Astrocyte of the cerebellum (primary cell): ENCODE data around the gene ULK2.

Experiments used
- DNase-seq: peaks from one replicate; pipeline ENCODE4 v3.0.0-alpha.2; 2011; ENCODE audit warnings: low read depth
- H3K4me3 ChIP-seq: 2 replicates; pipeline ENCODE4 v1.5.1; 2011; ENCODE audit warnings: mild to moderate bottlenecking, low read depth, low read length, moderate library complexity
- CTCF ChIP-seq: IDR thresholded peaks from 2 replicates; pipeline ENCODE4 v1.5.1; 2012; ENCODE audit warnings: low read length, low read depth, moderate library complexity, mild to moderate bottlenecking; ENCODE audit errors: missing control alignments
- in situ Hi-C: cut with HindIII; loops from 2 replicates; pipeline ENCODE4 v1.10.0; 2017; ENCODE audit warnings: low sequenced_read_pairs

ULK2 gene

GRCh38 chr17:19730843-19731242, 136.9 kb downstream of the ULK2 start:
- no peak for DNase-seq
- in situ Hi-C loops: no loop called here

GRCh38 chr17:19729900-19730299, 137.8 kb downstream of the ULK2 start:
- no peak for DNase-seq
- in situ Hi-C loops: no loop called here
- TF ChIP-seq CTCF: no peak
- H3K4me3 ChIP-seq: no peak overlapping the region

More at GRCh38 chr17:19730843-19731242, 136.9 kb downstream of the ULK2 start:
- H3K4me3 ChIP-seq: no peak overlapping the region
- TF ChIP-seq CTCF: no peak

GRCh38 chr17:19728084-19728495, 139.6 kb downstream of the ULK2 start:
- in situ Hi-C loops: no loop called here
- DNase-seq: peak; percentile 49

GRCh38 chr17:19727501-19728078, 140.1 kb downstream of the ULK2 start:
- no peak for TF ChIP-seq CTCF
- peak; percentile 38 for DNase-seq
- in situ Hi-C loops: no loop called here
- H3K4me3 ChIP-seq: no peak overlapping the region

More at GRCh38 chr17:19728084-19728495, 139.6 kb downstream of the ULK2 start:
- no peak overlapping the region for H3K4me3 ChIP-seq
- no peak for TF ChIP-seq CTCF

- no peak overlapping the region for H3K4me3 ChIP-seq
- no peak for TF ChIP-seq CTCF
- no peak for DNase-seq
- in situ Hi-C loops: no loop called here
Measured at GRCh38 chr17:19726631-19727376, 140.9 kb downstream of the ULK2 start.

GRCh38 chr17:19725486-19725885, 142.2 kb downstream of the ULK2 start:
- no peak for DNase-seq
- H3K4me3 ChIP-seq: no peak overlapping the region
- in situ Hi-C loops: no loop called here
- no peak for TF ChIP-seq CTCF
